ENCODE results near the gene INPP5A.
"Not testable (repeated sequence)": the region's sequence is repeated elsewhere in the genome, so short reads cannot be mapped to it uniquely, and the experiment has no call there.

The INPP5A gene

GRCh38 chr10:132699411-132700155 lies 162.0 kb downstream of the INPP5A start:
- no peak for DNase-seq

- DNase-seq: no peak
Measured at GRCh38 chr10:132700156-132701098, 162.8 kb downstream of the INPP5A start.

- DNase-seq: no peak
Measured at GRCh38 chr10:132701099-132701845, 163.7 kb downstream of the INPP5A start.

- no peak for DNase-seq
Measured at GRCh38 chr10:132701846-132702190, 164.2 kb downstream of the INPP5A start.

GRCh38 chr10:132702601-132703418 lies 165.2 kb downstream of the INPP5A start:
- no peak for DNase-seq

- no peak for DNase-seq
Measured at GRCh38 chr10:132703419-132704007, 165.9 kb downstream of the INPP5A start.

- DNase-seq: no peak
Measured at GRCh38 chr10:132704008-132704814, 166.6 kb downstream of the INPP5A start.

- DNase-seq: not testable (repeated sequence)
Measured at GRCh38 chr10:132704815-132705064, 167.2 kb downstream of the INPP5A start.

GRCh38 chr10:132705173-132705572 lies 167.6 kb downstream of the INPP5A start:
- DNase-seq: no peak

- DNase-seq: no peak
Measured at GRCh38 chr10:132705943-132706342, 168.4 kb downstream of the INPP5A start.

GRCh38 chr10:132706701-132707100 lies 169.1 kb downstream of the INPP5A start:
- no peak for DNase-seq

- no peak for DNase-seq
Measured at GRCh38 chr10:132707121-132707775, 169.7 kb downstream of the INPP5A start.

- no peak for DNase-seq
Measured at GRCh38 chr10:132707776-132708171, 170.2 kb downstream of the INPP5A start.

GRCh38 chr10:132708441-132708840 lies 170.9 kb downstream of the INPP5A start:
- no peak for DNase-seq

- no peak for DNase-seq
Measured at GRCh38 chr10:132708936-132709335, 171.3 kb downstream of the INPP5A start.

GRCh38 chr10:132709471-132709951 lies 171.9 kb downstream of the INPP5A start:
- DNase-seq: no peak

GRCh38 chr10:132710036-132710686 lies 172.6 kb downstream of the INPP5A start:
- DNase-seq: no peak

- DNase-seq: no peak
Measured at GRCh38 chr10:132710746-132711612, 173.4 kb downstream of the INPP5A start.

- no peak for DNase-seq
Measured at GRCh38 chr10:132711613-132712121, 174.1 kb downstream of the INPP5A start.
